NCI-H1436 treated with DMSO at 0.1 percent for 48 hours (cell line): Measurements from ENCODE around the gene MAMDC4.
"Not testable (repeated sequence)": the region's sequence is repeated elsewhere in the genome, so short reads cannot be mapped to it uniquely, and the experiment has no call there.

Experiments used
- DNase-seq: peaks from one replicate; lab custom pipeline; 2025; lab: John Stamatoyannopoulos, UW

MAMDC4 gene

DNA sequence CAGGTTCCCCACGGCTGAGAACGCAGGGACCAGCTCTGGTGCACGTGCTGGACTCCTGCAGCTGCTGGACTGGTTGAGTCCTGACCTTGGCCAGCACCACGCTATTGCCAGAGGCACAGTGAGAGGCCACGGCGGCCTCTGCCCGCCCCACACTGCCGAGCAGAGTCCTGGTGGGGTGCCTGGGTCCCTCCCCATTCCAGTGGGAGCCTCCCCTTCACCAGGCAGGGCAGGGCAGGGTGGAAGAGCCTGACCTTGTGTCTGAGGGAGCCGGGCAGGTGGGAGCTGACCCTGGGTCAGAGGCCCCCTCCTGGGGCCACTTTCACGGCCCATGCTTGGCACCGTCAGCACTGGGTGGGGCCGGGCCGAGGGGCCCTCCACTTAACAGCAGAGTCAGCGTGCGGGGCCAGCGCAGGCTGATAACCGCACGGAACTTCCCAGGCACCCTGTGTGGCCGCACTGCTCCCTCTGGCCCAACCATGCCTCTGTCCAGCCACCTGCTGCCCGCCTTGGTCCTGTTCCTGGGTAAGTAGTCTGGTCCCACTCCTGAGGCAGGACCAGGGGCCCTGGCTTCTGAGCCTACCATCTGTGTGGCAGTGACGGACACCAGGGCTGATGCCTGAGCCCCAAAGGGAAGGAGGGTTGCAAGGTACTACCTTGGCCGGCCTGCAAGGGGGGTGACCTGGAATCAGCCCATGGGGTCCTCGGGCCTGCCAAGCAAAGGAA is at the start of gene MAMDC4:
Gene MAMDC4 (plus strand): TSS at position 406 of the 723 bp plus-strand sequence. CDS start 71 bp downstream, at position 477.
- DNase-seq = no peak

DNA sequence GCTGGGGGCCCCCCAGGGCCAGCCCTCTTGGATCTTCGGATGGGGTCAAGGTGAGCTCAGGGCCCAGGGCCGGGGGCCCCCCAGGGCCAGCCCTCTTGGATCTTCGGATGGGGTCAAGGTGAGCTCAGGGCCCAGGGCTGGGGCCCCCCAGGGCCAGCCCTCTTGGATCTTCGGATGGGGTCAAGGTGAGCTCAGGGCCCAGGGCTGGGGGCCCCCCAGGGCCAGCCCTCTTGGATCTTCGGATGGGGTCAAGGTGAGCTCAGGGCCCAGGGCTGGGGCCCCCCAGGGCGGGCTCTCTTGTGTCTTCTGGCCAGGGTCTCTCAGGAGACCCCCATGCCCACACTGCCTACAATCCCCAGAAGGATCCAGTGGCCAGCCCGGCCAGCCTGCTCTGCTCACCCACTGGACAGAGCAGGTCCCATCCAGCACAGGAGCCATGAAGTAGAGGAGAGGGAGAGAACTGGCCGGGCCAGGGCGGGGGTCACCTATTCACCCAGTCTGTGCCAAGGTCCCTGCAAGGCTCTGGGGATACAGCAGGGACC is 49.1 kb upstream of the MAMDC4 start:
- DNase-seq = not testable (repeated sequence)

DNA sequence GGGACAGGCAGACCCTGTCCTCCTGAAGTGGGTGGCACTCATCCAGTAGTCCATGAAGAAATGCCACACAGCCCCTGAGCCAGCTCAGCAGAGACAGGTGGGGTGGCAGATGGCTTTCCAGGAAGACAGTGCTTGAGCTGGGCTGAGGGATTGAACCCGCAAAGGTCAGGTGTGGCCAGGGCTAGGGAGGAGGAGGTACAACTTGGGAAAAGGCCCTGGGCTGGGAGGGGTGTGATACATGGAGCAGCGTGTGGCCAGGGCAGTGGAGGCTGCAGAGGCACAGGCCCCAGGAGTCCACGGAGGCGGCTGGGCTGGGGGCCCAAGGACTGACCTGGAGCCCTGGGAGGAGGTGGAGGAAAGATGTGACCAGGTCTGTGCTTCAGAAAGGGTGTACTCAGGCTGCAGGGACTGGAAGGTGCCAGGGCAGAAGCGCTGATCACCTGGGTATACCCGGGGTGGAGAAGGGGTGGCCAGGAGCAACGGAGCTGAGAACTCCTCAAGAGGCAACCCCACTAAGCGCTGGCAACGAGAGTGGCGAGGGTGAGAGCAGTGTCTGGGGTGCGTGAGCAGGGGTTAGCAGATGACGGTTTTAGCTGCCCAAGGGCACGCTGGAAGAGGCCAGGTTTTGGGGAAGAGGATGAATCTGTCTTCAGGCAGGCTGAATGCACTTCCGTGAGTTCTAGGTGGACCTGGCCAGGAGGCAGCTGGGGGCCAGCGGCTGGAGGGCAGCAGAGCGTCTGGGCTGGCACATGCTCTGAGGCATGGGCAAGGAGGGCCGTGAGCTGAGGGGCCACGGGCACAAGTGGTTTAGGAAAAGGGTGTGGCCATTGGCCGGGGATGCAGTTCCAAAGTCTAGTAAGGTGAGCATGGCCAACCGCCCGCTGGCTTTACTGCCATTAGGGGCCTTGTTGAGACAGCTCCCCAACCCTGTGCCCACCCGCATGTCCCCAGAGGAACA is 48.3 kb upstream of the MAMDC4 start:
- DNase-seq = no peak

DNA sequence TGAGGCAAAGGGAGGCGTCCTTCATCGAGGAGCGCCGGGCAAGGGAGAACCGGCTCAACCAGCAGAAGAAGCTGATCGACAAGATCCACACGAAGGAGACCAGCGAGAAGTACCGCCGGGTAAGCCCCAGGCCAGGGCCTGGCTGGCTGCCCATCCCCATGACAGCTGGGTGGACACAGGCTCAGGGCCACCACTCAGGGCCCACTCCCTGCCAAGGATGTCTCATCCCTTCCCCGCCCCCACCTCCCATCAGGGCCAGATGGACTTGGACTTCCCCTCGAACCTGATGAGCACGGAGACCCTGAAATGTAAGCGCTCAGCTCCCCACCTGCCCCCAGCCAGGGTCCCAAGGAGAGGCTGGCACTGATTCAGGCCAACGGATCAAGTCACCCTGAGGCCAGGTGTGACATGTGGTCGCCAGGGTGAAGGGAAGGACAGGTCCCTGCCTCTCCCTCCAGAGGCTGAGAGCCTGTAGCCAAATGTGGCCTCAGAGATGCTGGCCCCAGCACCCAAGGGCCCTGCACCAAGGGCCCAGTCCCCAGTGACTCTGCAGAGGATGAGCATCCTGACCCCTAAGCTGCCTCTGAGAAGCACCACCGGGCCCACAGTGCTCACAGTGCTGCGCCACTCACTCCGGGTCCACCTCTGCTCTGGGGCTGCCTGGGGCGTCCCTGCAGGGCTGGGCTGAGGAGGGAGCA is 47.5 kb upstream of the MAMDC4 start:
- DNase-seq = no peak

DNA sequence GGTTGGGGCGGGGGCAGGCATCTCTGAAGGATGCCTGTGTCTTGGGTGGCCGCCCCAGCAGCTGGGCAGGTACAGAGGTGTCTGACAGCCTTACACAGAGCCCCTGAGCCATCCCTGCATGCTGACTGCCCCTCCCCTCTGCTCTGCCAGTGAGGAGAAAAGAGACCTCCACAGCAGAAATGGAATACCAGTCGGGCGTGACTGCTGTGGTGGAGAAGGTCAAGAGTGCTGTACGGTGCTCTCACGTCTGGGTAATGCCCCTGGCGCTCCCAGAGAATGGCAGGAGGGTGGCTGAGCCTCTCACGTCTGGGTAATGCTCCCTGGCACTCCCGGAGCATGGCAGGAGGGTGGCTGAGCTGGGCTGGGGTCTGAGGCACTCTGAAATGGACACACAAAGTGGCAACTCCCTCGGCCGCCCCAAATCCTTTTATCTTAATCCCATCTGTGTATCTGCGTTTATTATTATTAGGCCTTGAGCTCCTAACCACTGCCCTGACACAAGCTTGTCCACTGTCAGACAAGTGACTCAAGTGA is 46.9 kb upstream of the MAMDC4 start:
- DNase-seq = no peak

DNA sequence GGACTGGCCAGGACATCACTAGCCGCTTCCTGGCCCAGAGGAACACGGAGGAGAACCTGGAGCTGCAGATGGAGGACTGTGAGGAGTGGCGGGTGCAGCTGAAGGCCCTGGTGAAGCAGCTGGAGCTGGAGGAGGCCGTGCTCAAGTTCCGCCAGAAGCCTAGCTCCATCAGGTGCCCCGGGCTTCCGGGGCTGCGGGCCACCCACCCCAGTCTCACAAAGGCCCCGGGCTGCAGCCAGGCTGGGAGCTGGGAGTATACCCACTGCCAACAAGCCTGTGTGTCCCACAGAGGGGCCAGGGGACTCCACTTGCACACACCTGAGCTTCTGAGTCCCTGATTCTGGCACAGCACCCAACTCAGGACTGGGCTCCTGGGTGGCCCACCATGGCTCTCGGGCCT is 46.1 kb upstream of the MAMDC4 start:
- no peak for DNase-seq

DNA sequence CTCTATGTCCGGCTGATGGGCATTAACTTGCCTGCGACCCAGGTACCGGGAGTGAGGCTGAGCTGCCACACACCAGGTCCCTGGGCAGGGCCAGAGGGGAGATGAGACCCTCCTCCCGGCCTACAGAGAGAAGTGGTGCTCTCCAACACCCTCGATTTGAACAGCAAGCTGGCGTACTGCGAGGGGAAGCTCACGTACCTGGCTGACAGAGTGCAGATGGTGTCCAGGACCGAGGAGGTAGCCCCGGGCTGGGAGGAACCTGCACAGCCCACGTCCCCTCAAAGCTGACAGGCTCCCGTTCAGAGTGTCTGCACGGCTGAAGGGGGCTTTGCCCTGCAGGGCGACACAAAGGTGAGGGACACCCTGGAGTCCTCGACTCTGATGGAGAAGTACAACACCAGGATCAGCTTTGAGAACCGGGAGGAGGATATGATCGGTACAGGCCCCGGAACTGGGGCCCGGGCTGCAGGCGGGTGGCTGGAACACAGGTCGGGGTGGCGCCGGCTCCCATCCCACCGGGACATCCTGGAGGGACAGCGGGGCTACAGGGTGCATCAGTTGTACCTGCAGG is 45.4 kb upstream of the MAMDC4 start:
- no peak for DNase-seq

DNA sequence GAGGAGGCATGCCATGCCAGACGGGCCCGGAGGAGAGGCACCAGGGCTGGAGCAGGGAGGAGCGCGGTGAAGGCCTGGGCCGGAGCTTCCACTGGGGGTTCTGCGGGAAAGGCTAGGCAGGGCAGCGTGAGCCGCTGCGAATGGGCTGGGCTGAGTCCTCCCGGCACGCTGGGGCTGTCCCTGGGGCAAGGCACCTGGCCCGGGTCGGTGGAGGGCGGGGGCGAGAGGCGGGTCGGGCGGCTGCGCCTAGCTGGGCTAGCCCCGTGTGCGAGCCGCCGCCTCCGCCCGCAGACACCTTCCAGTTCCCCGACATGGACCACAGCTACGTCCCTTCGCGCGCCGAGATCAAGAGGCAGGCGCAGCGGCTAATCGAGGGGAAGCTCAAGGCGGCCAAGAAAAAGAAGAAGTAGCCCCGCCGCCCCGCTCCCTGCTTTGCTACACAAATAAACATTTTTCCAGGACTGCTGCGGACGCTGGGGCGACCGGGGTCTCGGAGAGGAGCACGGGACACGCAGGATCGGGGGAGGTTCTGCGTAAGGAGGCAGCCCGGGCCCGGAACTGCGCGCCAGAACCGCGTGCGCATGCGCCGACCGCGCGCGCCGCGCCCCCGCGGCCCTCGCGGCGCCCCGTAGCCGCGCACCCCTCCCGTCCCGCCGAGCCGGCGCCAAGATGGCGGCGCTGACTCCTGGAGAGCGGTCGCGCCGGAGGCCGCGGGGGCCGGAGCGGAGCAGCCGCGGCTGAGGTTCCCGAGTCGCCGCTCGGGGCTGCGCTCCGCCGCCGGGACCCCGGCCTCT is 44.7 kb upstream of the MAMDC4 start, which contains the start of gene RABL6:
Gene RABL6 (plus strand): TSS at position 668 of the 794 bp plus-strand sequence. CDS start 249 bp downstream, outside the sequence.
- DNase-seq = no peak

DNA sequence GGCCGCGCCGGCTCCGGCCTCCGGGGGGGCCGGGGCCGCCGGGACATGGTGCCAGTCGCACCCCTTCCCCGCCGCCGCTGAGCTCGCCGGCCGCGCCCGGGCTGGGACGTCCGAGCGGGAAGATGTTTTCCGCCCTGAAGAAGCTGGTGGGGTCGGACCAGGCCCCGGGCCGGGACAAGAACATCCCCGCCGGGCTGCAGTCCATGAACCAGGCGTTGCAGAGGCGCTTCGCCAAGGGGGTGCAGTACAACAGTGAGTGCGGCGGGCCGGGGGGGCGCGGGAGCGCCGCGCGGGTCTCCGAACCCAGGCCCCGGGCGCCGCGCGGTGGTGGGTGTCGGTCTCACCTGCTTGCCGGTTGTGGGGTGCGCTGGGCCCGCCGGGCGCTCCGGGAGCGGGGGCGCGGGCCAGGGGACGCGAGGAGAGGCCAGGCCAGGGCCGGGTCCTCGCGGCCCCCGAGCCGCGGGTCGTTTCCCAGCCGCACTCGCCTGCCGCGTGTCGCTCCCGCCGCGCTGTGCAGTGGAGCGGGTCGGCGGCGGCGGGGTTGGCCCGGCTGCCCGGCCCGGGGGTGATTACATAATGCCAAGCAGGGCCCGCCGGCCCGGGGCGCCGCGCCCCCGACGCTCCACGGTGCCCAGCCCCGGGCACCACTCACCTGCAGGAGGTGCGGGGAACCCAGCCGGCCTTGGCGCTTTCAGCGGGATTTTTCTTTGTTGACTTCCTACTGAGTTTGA is 43.9 kb upstream of the MAMDC4 start:
- no peak for DNase-seq

DNA sequence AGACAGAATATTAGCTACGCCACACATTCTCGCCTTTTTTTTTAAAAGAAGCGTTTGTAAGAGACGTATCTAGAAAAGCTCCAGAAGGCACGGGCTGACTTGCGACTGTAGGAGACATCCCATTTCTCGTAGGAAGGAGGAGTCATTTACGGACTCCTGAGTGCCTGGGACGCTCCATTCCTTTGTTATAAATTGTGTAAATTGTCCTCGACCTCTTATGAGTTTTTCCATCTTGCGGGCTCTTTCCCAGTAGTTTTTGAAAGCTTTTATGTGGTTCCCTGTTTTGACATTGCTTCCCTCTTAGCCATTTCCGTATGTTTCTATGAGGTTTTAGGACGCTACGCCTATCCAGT is 43.4 kb upstream of the MAMDC4 start:
- DNase-seq = no peak

DNA sequence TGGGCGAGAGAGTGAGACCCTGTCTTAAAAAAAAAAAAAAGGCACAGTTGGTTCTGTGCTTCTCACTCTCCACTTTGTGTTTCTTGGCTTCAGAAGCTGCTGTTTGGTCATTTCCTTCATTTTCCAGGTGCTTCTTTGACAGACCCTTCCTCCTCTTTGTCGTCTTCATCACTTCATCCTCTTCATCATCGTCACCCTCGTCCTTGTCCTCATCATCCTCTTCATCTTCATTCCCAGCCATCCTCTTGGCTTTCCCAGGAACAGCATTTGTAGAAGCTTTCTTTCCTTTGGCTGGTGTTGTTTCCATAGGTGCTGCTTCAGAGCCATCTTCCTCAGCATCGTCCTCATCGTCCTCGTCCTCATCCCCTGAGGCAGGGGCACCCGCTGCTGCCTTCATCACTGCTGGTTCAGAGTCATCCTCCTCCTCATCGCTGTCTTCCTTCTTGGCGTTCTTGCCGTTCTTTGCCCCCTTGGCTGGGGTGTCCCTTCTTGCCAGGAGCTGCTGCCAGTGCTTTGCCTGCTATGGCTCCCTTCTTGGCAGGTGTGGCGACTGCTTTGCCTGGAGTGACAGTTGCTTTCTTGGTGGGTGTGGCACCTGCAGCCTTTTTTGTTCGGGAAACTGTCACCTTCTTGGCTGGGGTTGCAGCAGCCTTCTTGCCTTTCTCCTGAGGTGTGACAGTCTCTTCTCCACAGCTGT is 37.3 kb upstream of the MAMDC4 start:
- DNase-seq = no peak

DNA sequence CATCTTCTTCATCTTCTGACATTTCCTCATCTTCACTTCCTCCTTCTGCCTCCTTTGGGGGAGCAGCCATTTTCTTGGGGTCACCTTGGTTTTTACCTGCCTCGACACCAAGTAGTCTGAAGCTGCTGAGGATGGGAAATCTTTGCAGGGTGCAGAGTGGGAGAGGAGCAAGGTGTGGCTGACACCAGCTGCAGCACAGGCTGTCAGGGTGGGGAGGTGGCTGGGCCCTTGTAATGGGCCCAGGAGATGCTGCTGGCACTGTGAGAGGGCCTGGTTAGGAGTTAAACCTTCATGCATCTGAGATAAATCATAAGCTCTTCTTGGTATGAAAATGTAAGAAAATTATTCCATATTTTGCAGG is 36.7 kb upstream of the MAMDC4 start:
- DNase-seq = no peak

DNA sequence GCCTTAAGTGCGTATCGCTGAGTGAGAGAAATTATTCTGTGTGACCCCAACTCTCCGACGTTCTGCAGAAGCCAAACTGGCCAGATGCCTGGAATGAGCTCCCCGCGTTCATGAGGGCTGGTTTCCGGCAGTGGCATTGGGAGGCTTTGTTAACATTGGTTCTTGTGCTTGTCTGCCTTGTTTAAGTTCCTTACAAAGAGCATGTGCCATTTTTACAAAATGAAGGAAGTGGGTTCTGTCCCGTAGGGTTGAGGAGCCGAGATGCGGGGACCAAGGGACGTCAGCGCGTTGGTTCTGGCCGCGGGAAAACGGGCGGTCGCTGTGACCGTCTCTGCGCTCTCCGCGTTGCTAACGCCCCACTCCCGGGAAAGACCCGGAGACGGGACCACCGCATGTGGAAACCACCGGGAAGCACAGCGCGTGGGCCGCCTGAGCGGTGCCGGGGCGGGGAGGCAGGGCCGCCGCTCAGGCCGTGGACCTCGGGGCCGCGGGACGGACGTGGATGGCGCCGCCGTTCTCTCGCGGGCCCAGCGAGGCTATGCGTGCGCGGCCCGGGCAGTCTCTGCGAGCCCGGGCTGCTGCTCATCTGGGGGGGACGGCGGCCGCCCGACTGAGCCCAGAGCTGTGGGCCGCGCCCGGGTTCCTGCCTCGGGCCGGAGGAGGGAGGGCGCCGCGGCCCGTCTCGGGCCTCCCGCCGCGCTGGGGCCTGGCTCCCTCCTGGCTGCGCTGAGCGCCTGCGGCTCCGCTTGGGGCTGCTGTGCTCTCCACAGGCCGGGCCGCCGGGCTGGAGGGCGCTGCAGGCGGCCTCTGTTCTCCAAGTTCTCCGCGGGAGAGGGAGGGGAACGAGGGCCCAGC is 30.9 kb upstream of the MAMDC4 start:
- DNase-seq = no peak

DNA sequence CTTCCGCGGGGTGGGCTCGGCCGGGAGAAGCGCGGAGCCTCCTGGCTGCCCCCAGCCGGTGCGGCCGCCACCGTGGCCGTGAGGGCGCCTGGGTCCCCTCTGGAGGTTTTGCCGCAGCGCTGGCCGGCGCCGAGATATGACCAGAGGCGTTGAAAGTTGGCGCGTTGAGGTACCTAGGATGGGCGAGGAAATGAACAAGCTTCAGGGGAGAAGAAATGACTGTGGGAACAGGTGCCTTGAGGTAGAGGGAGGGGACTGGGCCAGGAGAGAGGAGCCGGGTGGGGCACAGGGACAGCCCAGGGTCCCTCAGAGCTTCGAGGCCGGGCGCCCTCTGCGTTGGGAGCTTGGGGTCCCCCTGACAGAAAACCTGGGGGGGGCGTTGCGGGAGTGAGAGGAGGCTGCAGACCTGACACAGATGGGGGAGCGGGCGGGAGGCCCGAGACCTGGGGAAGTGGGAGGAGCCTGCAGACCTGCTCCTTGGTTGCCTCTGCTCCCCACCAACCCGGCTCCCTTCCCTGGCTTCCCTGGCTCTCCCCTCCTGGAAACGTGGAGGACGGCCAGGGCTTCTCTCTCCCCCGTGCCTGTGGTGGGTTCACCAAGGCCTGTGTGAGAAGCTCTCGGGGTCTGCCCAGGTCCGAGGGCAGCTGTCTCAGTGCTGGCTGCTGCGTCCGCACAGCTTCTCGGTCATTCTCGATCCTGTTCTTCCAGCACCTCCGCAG is 30.2 kb upstream of the MAMDC4 start:
- no peak for DNase-seq

DNA sequence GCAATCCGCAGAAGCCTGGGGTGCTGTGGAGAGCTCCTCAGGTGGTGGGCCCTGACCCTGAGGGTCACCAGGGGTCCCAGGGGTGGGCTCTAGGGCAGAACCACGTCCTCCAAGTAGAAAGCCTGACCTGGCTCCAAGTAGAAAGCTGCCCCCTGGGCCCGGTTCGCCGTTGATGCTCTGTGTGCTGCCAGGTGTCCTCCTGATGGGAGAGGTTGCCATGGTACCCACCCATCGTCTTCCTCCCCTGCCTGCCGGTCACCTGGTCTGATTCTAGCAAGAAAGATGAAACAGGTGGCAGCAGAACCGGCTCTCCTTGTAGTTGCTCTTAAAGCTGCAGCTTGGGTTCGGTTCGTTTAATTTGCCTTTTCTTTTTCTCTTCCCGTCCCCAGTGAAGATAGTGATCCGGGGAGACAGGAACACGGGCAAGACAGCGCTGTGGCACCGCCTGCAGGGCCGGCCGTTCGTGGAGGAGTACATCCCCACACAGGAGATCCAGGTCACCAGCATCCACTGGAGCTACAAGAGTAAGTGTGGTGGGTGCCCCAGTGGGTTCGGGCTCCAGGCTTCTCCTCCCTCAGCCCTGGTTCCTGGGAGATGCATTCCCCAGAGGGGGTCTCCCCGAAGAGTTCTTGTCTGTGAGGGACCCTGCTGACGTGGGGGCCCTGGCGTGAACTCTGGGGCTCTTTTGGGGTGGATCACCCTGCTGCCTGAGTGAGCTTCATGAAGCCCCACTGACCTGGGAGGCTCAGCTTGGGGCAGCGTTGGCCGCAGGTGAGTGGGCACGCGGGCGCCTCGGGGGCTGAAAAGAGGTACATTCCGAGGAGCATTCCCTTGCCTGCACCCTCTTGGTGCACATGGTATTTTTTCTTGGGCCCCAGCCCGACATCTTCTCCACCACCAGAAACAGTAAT is 28.8 kb upstream of the MAMDC4 start:
- DNase-seq = no peak

DNA sequence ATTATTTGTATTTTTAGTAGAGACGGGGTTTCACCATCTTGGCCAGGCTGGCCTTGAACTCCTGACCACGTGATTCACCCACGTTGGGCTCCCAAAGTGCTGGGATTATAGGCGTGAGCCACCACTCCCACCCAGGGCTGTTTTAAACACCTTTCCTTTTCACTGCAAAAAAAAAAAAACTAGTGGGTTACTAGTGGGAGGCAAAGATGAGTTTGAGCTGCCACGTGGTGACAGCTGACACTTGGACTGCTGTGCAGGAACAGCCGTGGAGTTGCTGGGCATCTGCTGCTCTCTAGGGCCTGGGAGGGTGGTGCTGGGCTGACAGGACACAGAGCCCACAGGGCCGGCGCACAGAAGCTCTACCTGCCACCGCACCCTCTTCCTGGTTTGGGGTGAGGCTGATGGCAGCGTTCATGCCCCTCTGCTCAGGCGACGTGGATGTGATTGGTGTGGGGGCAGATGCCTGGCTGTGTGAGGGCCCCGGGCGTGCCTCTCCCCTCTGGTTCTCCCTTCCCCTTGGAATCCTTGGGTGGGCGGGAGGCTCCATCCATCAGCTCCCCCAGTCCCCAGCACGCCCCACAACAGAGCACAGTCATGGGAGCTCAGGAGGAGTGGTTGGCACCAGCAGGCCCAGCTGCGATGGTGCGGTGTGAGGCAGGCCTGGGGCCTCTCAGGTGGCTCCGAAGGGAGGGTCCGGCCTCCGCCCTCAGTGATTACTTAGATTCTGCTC is 27.5 kb upstream of the MAMDC4 start:
- no peak for DNase-seq
